ENCODE results near the gene ITPRIP.

The ITPRIP gene

DNA sequence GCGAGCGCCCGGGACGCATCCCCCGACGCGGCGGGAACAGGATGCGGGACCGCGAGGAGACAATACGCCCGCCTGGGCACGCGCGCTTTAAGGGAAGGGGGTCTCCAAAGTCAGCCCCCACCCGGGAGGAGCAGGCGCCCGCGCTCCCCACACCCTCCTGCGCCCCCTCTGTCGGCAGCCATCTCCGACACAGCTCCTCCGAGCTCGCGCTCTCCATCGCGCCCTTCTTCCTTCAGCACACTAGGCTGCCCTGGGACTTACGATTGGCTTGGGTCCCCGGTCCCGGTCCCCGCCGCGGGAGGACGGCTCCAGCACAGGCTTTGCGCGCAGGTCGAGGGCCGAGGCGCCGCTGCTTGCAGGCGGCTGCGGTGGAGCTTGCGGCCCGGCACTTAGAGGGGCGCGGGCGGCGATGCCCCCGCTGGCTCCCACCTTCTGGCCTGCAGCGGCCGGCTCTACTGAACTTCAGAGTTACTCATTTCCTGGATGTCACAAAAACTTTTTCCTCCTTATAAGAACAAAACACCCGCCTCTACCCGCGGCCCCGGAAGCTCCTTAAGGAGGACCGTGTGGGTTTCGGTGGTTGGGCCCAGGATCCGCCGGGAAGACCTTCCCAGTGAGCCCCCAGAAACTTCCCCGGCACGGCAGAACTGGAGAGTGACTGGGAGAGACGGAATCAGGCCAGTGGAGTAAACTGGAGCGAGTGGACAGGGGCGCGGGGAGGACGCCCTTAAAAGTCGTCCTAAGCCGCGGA, at the start of gene ITPRIP:
ITPRIP (minus strand) TSS at position 481 of the 751 bp plus-strand sequence. CDS start 22,414 bp downstream, outside the sequence.
- DNase-seq, result peak; percentile 90

DNA sequence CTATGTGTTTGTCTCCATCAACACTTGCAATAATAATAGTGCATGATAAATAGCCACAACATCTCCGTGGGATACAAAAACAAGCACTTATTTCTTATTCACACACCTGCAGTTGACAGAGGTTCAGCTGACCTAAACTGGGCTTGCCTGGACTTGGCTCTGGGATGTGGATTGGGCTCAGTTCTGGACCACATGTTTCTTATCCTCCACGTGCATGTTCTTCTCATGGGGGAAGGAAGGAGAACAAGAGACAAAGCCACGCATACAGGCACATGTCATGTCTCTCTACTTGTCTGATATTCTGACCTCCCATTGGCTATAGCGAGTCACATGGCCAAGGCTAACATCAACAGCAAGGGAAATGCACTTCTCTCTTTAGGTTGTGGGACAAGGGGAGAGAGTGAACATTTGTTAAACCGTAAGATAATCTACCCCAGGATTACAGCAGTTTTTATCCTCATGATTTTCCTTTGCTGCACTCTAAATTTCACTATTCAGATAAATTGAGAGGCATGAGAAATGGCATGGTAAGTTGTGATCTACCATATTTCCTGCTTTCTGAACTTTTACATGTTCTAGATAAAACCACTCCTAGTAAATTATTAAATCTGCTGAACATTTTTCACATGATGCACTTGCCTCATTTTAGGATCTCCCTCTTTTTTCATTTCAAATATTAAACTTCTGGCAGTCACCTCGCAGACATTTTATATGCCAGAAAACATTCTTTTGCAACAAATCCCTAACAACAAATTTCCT, 49.0 kb upstream of the ITPRIP start:
- no peak for DNase-seq

DNA sequence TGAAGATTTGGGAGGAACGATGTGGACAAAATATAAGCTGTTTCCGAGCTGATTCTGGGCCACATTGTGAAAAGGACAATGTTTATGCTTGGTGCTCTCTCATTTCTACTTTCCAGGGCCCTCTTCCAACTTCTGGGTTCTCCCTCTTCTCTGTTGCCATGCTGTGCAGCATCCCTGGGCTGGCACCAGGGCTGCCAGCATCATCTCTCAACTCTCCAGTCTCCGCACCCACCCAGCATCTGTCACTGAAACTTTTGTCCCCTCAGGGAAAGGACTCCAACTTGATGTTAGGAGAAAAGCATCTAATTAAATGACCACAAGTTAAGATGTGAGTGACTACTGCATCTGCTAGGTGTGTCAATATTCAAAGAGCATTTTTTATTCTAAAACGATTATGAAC, 42.1 kb upstream of the ITPRIP start:
- no peak for DNase-seq

- no peak for DNase-seq
Observed at GRCh38 chr10:104376784-104377300, 38.6 kb upstream of the ITPRIP start.

DNA sequence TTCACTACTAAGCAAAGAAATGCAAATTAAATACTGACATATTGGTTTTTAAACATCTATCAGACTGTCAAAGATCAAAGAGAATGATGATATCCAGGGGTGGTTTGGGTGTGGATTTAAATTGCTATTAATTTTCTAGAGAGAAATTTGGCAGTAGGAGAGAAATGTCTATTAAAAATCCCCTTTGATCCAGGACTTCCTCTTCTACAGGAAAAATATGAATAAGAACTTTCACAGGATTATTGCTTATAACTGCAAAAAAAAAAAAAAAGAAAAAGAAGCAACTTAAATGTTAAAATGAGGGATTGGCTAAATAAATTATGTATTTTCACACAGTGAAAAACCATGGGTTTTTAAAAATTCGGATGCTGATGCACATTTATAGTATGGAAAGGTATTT, 36.3 kb upstream of the ITPRIP start:
- peak; percentile 42 for DNase-seq

GRCh38 chr10:104371753-104372152, 33.5 kb upstream of the ITPRIP start:
- no peak for DNase-seq

GRCh38 chr10:104368381-104368780, 30.1 kb upstream of the ITPRIP start:
- DNase-seq, result no peak

- no peak for DNase-seq
Observed at GRCh38 chr10:104367904-104368303, 29.6 kb upstream of the ITPRIP start.

DNA sequence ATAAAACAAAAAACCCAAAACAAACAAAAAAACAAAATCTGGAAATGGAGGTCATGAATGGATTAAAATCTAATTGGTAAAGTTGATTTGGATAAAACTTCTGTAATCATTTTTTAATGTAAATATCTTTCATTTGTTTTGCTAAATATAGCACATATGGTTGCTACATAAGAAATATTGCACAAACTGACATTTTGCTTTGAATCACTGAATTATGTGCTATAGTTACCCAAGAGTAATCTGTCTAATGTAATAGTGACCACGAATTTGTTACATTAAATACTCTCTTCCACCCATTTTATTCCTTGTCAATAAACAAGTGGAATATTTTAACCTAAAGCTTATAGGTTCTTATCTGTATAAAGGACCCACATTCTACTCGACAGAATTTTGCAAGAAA, 21.5 kb upstream of the ITPRIP start:
- no peak for DNase-seq

GRCh38 chr10:104353325-104354048, 15.2 kb upstream of the ITPRIP start, which contains the start of gene CFAP58:
CFAP58 (plus strand) TSS chr10:104353833; CDS start chr10:104353898, 65 bp downstream.
- DNase-seq, result peak; percentile 97

DNA sequence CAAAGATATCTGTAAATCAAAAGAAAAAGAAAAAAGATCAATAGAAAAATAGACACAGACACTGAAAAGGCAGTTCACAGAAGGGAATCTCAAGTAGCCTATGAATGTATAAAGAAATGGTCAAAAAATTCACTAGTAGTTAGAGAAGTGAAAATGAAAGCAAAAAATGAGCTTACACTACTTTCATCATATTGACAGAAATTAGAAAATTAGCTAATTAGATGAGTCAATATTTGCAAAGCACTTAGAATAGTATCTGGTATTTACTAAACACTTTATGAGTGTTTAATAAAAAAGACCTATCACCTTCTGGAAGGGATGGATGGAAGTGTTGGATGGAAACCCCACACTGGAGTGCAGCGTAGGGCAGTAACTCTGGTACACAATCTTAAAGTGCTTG, 13.7 kb upstream of the ITPRIP start:
- DNase-seq, result peak; percentile 81

DNA sequence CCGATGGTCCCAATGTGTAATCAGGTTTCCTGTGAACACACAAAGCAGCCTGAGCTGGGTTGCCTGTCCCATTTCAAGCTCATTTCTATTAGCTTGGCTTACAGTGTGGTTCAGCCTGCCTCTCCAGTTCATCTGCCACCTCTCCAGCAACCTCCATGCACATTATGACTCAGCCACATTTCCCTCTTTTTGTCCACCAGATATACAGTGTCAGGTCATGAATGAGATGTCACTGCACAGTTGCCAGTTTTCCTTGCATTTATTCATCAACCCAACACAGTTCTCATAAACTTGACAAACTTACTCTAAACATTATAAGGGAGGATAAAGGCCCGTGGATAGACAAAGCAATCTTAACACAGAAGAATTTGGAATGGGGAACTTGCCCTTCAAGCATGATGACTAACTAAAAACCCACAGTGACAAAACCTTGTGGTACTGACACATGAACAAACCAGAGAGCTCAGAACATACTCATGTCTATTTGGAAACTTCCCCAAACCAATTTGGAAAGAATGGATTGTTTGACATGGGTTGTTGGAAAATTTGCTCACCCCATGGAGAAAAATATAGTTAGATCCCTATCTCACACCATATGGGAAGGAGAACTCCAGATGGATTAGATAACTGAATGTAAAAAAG, 12.9 kb upstream of the ITPRIP start:
- peak; percentile 95 for DNase-seq

DNA sequence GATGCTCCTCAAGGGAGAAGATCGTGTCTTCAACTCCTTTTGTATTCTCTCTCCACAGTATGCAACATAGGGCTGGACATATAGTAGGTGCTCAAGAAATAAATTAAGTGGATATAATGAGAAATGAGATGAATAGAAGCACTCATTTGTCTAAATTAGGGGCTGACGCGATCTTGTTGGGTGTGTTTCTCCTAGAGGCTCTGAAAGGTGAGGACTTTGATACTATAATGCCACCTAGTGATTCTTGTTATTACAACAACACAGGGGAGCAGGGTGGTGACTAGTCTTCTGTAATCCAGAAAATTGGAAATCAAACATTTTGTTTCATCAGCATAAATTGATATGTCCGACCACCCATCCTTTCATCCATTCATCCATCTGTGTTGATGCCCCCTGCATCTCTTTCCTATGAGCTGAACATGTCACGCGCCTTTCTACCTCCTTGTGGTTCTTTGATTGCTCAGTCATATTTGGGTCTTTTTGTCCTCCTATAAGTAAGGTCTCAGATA, 11.9 kb upstream of the ITPRIP start:
- peak; percentile 62 for DNase-seq

DNA sequence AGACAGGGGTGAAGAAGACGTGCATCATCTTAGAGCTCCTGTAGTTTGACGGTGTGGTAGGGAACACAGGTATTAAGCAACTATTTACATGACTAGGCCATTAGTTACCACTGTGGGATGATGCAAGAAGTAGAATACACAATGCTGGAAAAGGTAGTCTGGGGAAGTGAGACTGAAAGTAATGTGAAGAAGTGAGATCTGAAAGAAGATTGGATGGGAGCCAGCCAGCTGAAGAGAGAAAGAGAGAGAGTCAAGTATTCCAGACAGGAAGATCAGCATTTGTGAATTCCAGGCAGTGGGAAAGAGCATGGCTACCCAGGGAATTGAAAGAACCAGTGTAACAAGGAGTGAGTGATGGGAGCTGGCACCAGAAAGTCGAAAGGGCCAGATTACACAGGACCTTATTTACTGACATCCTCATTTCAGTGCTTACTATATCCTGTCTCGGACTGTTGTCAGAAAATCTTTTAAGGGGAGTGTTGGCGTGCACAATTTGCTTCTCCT, 11.4 kb upstream of the ITPRIP start:
- DNase-seq, result peak; percentile 94

DNA sequence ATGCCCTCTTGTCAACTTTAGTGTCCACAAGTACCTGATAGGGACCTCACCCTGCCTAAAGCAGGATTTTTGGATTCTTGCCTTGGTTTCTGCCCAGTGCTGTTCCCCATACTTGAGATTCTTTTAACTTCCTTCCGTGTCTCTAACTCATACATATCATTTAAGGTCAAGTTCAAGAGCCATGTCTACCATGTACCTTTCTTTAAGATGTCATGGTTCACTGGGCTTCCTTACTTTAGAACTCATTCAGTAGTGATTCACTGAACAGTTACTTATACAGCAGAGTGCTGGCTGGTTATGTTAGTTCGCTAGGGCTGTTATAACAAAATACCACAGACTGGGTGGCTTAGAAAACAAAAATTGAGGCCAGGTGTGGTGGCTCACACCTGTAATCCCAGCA, 10.3 kb upstream of the ITPRIP start:
- no peak for DNase-seq

DNA sequence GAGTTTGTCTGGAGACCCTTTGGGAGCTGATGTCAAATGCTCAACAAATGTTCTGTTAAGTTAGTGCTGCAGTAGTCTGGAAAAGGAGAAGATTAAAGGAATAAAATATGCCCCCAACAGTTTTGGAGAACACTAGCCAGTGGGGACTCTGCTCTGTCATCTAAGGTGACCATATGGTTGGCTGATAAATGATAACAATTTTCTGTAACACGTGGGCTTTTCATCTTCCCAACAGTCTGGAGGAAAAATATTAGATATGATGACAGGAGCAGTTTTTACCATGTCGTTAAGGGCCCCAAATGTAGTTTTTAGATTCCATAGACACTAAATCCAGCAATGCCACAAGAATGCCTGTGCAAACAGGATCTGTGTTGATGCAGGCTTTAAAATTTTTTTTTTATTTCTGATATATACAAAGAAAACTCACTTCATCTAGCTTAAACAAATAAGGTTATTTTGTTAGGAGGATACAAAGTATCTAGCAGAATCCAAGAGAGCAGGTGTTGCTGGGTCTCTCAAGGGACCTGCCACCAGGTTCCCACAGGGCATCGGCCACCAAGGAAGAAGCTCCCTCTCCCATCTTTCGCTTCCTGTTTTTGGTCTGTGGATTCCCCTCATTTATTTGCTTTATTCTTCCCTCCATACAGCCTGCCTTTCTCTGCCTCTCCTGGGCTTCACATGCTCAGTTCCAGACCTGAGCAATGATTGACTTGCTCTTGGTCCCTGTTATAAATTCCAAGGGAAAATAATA, 9.2 kb upstream of the ITPRIP start:
- DNase-seq, result no peak

DNA sequence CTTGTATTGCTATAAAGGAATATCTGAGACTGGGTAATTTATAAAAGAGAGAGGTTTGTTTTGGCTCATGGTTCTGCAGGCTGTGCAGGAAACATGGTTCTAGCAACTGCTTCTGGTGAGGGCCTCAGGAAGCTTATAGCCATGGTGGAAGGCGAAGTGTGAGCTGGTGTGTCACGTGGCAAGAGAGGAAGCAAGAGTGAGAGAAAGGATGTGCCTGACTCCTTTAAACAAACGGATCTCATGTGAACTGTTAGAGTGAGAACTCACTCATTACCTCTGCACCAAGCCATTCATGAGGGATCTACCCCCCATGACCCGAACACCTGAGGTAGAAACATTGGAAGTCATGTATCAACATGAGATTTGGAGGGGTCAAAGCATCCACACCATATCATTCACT, 7.7 kb upstream of the ITPRIP start:
- no peak for DNase-seq

DNA sequence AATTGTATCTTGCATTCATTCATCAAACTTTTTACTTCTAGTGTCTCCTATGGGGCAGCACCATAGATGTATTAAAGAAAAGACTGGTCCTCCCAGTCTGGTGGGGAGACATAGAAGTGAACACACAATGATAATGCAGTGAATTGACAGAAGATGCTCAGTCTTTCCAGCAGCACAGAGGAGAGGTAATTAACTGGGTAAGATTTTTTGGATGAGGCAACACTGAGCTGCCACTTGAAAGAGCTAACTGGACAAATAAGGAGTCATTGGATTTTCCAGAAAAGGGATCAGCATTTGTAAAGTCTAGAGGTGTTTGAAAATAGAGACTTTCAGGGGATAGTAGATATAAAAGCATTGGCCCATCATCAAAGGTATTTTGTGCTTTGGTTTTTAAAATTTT, 7.2 kb upstream of the ITPRIP start:
- DNase-seq, result no peak

- DNase-seq, result no peak
Observed at GRCh38 chr10:104344219-104344618, 6.0 kb upstream of the ITPRIP start.

DNA sequence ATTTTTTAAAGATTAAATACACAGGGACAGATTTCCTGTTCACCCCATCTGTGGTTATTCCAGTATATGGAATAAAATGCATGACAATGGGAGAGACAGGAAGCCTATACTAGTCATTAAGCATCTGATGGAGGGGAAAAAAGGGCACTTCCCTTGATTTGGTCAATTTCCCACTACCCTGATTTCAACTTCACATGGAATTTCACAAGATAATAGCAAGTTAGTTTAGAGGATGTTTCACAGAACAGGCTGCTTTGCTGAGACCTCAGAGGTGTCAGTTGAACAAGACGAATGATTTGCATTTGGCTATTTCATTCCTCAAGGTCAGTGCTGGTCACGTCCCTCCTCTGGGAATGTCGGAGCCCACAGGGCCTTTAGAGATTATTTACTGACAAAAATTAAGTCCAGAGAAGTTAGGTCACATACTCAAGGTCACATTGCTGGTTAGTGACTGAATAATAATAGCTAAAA, 4.7 kb upstream of the ITPRIP start:
- DNase-seq, result no peak

- DNase-seq, result no peak
Observed at GRCh38 chr10:104340641-104341040, 2.4 kb upstream of the ITPRIP start.
